Gastroesophageal sphincter (tissue), 3 donors: ENCODE measurements around the gene PIK3R1.

Experiments used
- CTCF ChIP-seq, 4 experiments: fragments of 200-600 bp in 2 of 4; fragments of 450-650 bp in 2 of 4; sonication (generic) in 1 of 4; IDR thresholded peaks; one replicate each; pipeline ENCODE4 v1.5.1; 2017 to 2019; ENCODE audit warnings: antibody characterized with exemption in 4 of 4, mild to moderate bottlenecking in 2 of 4, moderate library complexity in 2 of 4
- POLR2A ChIP-seq, 2 donors: fragments of 450-650 bp; IDR thresholded peaks; one replicate each; pipeline ENCODE4 v1.6.1; 2017; ENCODE audit warnings: antibody characterized with exemption in 2 of 2, mild to moderate bottlenecking in 2 of 2, moderate library complexity in 1 of 2
- POLR2AphosphoS5 ChIP-seq: sonication (generic); formaldehyde crosslinking; IDR thresholded peaks from one replicate; pipeline ENCODE4 v1.6.1; 2017; ENCODE audit warnings: antibody characterized with exemption

- TF ChIP-seq POLR2AphosphoS5 = peak; percentile 21
- no peak for TF ChIP-seq CTCF (IDR thresholded peaks at IDR 0.05)
- TF ChIP-seq POLR2A (IDR thresholded peaks at IDR 0.05) = no peak
Observed at GRCh38 chr5:68266457-68266856, 50.9 kb downstream of the PIK3R1 start.
